CD4-positive, alpha-beta T cell treated with Interleukin-15 for 4 hours (primary cell): ENCODE data around the gene LEFTY1.

Experiments
- DNase-seq: peaks from one replicate; pipeline ENCODE4 v3.0.0-alpha.2; 2020; ENCODE audit warnings: low spot score

LEFTY1 gene

DNA sequence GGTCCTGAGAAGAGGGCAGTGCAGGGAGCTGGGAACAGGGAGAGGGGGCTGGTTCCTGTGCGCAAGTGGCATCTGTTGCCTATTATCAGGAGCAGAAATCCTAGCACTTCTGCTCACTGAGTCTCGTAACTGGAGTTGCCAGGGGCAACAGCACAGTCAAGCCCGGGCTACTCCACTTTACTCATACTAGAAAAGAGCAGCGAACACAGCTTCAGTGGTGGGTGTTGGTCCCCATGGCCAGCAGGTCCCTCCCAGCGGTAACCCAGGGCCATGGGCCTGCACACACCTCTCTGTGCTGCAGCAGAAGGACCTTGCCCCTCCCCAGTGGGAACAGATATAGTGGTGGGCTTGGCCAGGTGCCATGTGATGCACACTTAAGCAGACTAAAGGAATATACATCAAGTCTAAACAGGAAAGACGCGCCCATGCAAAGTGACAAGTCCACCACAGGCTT is 26.6 kb upstream of the LEFTY1 start:
- DNase-seq = no peak

DNA sequence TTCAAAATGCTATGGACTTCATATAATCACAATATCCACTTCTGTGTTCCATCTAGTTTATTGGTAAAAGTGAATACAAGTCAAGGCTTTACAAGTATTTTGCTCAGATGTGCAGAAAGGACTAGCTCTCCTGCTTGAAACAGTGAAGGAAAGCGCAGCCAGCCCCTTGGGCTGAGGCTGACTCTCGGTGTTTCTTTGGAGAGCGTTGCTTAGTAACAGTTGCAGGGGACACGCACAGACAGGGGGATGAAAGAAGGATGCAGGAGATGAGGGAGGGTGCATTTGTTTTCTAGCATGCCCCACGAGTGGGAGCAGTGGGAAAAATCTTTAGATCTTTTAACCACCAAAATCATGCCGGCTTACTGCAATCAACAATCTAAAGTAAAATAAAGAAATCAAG is 26.0 kb upstream of the LEFTY1 start:
- DNase-seq = no peak

DNA sequence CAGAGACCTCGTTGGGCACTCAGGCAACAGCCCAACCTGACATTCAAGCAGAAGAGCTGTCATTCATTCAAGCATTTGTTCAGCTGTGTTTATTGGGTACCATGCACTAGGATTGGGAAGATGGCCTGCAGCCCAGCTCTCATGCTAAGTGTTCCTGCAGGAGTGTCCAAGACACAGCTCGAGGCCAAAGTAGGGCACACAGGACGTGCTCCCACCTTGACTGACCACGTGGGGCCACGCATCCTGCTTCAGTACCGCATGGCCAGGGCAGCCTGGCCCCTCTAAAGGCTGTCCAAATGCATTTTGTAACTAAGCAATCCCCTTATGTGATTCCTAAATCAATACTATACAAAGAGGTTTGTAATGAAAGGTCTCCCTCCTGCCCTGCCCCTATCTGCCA is 25.4 kb upstream of the LEFTY1 start:
- no peak for DNase-seq

DNA sequence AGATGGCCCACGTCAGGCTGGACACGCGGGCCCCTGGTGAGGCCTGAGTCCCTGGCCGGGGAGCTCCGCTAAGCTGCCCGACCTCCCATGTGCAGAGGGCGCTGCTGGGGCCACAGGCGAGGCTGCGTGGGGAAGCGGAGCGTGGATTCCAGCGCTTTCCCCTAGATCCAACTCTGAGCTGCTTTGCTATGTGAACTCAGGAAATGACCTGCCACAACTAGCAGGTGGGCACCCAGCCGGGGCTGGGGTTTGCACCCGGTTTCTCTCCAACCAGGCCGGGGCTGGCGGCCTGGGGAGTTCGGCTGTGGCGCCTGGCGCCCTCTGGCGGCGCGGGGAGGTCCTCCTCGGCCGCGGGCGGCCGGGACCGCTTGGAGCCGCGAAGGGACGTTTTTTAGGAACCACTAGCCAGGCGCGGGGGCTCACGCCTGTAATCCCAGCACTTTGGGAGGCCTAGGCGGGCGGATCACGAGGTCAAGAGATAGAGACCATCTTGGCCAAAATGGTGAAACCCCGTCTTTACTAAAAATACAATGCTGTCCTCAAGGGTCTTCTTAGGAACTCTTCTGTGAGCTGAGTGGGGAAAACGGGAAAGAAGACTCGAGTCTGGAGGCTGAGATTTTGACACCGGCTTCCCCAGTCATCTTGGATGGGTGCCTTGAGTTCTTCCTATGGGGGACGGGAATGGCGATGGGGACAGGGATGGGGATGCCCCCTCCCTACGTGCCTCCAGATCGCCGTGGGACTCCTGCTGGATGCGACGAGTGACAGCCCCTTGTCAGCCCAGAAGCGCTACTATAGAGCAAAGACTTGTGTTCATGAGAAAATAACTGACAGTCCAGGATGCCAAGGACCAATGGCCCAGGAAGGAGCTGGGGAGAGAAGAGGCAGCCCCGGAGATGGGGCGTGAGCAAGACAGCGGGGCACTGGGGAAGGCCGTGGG is 22.5 kb upstream of the LEFTY1 start:
- peak; percentile 67 for DNase-seq

DNA sequence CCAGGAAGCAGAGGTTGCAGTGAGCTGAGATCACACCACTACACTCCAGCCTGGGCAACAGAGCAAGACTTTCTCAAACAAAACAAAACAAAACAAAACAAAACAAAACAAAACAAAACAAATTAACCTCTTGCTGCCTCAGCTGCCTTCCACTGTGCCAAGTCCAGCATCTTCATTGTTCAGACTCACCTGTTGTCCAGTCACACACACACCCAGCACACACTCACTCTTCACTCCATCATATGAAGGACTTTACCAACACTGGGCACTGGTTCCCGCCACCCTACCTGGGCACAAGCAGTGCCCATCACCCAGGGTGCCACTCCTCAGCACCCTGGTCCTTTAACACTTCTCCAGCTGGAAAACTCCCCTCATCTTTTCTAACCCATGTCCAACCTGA is 20.5 kb upstream of the LEFTY1 start:
- no peak for DNase-seq

DNA sequence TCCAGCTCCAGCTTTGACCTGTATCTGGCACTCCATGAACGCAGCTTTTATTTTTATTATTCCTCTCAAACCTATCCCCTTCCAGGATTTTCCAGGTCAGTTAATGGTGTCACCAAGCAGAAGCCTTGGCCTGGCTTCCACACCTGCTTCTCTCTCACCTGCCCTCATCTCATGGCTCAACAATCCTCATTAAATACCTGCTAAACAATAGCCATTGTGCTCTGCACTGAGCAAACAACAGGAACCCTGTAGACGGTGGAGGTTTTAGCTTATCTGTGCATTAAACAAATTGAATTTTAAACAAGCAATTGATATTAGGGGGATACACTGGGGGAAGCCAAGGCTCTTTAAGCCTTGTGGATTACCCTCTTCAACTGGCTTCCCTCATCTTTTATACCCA is 19.8 kb upstream of the LEFTY1 start:
- no peak for DNase-seq

DNA sequence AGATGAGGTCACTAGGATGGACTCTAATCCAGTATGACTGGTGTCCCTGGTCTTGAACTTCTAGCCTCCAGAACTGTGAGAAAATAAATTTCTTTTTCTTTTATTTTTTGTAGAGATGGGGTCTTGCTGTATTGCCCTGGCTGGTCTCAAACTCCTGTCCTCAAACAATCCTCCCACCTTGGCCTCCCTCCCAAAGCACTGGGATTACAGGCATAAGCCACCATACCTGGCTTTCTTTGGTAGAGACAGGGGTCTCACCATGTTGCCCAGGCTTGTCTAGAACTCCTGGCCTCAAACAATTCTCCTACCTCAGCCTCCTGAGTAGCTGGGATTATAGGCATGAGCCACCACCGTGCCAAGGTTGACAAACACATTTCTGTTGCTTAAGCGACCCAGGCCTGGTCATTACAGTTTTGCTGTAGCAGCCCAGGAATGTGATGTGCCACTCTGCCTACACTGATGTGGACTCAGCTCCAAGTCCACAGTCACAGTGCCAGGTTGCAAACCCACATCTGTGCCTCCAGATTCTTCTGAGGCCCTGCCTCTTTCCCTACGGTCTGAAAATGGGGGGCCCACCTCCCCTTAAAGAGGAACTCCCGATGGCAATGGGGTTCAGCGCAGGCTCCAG is 19.2 kb upstream of the LEFTY1 start:
- no peak for DNase-seq

DNA sequence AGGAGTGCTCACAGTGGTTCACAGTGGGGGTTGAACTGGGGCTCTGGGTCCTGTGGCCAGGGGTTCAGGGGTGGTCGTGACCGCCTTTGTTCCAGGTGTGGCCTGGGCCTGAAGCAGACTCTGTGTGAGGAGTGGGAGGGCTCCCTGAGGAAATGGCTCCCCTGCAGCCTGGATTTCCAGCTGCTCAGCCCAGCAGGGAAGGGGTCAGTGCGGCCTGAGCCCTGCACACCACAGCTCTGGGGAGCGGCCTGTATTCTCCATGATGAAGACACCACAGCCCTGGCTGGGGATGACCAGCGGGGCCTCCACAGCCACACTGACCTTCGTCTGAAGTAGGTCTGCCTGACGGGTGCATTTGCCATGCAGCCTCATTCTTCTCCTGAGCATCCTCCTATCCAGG is 18.4 kb upstream of the LEFTY1 start:
- no peak for DNase-seq

DNA sequence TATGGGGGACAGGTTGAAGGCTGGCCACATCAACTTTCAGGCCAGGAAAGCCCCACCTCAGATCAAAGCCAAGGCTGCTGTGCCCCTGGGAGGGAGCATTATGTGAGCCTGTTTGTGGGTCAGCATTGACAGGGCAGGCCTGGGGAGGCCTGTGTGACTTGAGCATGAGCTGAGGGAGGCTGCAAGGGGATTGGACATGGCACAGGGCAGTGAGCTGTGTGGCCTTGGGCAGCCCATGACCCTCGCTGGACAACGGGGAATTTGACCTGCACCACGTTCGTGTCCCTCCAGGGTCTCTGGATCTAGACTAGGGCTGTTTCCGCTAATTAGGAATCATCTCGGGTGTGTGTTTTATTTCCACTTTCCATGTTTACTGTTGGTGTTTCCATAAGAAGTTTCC is 17.5 kb upstream of the LEFTY1 start:
- DNase-seq = no peak

DNA sequence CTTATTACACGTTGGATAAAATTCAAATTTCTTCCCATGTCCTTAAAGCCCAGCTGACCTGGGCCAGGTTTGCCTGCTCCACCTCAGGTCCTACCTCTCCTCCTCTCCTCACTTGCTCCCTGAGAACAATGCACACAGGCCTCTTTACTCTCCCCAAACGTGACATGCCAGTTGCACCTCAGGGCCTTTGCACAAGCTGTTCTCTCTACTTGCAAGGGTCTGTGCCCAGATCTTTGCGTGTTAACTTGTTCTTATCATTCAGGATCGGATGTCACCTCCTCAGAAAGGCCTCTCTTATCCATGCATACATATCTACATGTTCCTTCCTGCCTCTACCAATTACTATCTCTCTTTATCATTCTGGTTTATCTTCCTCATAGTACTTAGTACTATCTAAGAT is 14.7 kb upstream of the LEFTY1 start:
- DNase-seq = no peak

DNA sequence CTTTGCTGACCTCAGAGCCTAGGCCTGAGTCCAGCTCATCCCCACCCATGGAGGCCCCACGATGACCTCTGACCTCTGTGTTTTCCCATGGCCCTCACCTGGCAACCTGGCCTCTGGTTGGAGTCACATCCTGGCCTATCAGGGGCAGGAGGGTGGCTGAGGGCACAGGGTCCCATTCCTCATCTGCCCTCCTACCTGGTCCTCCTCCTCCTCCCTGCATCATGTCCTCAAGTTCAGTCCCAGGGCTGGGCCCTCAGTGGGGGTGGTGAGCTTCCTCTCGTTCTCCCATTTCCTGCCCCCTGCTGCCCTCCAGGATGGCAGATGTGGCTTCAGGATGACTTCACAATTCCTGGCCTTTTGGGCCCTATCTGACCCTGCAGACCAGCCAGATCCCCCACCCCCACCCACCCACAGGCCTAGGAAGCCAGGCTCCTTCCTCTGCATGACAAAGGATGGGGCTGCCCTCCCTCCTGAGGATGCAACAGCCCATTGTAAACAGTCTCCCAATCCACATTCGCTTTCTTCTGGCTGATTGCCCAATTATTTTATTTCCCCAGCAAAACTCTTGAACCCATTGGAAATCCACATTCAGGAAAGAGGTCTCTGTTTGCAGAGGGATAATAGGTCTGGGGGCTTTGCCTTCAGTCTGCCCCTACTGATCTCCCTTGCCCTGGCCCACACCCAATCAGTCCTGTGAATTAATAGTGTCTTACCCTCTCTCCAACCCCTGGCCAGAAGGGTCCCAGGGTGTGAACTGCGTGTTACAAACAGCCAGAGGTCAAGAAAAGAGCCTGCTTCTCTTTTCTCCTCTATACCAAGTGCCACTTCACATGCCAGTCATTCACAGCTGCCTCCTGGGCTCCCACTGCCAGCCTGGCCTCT is 10.3 kb upstream of the LEFTY1 start:
- DNase-seq = no peak

DNA sequence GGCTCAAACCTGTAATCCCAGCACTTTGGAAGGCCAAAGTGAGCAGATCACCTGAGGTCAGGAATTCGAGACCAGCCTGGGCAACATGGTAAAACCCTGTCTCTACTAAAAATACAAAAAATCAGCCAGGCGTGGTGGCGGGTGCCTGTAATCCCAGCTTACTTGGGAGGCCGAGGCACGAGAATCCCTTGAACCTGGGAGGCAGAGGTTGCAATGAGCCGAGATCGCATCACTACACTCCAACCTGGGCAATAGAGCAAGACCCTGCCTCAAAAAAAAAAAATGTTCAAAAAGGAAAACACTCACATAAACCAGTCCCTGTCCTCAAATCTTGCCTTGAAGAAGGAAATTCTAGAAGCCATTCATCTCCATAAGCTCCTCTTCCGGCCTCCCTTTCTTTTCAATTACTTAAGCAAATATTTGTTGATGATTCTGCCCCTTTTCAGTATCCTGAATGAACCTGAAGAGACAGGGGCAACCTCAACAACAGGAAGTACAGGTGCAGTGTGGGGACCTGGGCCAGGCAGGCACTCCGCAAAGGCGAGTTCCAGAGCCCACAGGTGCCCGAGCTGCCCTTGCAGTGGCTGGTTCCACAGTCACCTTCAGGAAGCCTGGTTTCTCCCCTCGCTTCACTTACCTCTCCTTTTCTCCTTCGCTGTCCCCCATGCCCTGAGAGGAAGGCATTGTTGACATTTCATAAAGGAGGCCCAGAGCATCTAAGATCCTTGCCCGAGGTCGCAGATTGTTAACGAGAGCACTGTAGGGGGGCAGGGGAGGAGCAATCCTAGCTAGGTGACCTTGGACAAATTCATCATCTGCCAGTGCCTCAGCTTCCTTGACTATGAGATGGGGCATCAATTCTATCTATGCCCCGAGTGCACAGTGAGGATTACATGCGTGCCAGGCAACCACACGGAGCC is 8.9 kb upstream of the LEFTY1 start:
- peak; percentile 27 for DNase-seq

DNA sequence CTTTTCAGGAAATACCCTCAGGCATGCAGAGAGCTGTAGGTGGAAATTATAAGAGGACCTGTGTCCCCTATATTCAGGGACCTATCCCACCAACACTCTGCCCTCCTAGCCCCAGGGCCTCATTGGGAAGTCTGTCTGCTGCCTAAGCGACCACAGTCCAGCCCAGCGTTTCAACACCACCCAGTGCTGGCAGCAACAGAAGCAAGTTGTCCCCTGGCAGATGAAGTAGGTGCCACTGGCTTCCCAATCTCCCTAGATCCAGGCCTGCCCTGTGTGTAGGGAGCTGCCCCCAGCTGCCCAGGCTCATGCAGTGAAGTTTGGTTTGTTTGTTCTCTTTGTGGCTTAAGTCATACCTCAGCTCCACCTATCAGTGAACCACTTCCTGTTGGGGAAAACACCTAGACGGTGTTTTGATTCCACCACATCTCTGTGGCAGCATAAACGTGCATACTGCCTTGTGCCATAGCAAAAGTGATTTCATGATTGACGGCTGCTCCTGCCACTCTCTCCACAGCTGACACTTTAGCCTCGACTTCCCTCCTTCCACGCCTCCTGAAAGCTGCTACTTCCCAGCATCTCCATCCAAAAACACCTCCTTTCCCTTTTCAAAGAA is 8.1 kb upstream of the LEFTY1 start:
- peak; percentile 87 for DNase-seq

DNA sequence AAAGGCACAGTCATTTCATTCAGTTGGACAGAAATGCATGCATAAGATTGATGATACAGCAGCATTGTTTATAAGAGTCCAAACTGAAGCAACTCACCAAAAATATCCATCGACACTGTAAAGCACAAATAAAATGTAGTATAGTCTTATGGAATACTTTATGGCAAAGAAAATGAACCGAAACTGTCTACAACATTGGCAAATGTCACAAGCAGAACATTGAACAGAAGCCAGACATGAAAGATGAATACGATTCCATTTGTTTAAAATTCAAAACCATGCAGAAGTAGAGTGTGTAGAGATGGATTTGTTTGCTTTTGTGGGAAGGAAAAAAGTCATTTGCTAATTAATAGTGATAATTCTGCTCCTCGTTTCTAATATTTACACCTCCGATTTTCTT is 7.5 kb upstream of the LEFTY1 start:
- no peak for DNase-seq

DNA sequence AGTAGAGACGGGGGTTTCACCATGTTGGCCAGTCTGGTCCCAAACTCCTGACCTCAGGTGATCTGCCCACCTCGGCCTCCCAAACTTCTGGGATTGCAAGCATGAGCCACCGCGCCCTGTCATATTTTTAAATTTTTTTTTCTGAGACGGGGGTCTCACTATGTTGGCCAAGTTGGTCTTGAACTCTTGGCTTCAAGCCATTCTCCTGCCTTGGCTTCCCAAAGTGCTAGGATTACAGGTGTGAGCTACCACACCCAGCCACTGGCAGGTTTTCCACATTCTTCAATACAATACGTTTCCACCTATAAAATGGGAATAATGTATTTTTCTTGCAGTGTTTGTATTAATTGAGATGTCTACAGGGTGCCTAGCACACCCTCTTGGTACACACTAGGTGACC is 3.4 kb upstream of the LEFTY1 start:
- no peak for DNase-seq

DNA sequence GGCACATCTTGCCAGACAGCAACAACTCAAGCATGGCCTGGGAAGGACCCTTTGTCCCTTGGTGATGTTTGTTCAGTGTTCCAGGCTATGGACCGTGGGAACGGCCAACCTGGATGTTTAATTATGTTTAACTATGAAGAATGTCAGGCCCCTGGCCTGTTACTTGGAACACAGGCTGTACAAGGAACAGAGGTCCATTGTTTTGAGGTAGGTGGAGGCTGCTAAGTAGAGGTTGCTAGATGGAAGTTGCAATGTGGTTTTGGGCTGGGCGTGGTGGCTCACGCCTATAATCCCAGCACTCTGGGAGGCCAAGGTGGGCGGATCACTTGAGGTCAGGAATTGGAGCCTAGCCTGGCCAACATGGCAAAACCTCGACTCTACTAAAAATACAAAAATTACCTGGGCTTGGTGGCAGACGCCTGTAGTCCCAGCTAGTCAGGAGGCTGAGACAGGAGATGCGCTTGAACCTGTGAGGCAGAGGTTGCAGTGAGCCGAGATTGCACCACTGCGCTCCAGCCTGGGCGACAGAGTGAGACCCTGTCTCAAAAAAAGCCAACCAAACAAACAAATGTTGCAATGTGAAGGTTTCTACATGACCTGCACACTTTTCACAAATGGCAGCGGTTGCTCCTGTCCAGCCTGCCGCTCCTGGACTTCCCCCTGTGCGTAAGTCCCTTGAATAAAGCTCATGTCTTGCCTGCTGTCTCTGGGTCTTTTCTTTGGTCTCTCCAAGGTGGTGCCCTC is 2.5 kb upstream of the LEFTY1 start:
- no peak for DNase-seq

DNA sequence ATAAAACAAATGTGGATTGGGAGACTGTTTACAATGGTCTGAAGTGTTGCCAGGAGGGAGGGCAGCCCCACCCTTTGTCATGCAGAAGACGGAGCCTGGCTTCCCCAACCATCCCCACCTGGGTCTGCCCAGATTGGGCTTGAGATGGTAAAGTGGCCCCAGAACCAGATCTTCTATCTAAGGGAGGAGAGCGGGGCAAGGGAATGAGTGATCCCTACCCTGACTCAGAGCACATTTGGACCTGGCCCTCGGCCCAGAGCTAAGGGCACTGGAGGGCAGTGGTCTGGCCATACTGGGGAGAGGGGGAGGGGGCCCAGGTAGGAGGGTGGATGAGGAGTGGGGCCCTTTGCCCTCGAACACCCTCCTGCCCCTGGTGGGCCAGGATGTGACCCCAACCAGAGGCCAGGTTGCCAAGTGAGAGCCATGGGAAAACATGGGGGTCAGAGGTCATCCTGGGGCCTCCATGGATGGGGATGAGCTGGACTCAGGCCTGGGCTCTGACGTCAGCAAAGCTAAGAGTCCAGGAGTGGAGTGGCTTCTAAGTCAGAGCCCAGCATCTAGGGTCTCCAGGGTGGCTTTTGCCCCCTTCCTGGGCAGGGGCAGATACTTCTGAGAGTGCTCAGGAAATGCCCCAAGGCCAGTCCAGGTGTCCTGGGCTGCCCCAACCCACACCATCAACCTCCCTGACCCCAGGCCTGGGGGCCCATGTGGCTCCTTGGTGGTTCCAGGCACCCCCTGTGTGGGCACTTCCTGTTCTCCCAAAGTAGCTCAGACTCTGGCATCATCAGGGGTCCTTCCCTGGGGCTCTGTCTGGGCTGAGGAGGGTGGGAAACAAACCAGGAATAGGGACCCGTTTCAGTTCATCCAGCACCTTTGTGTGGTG is 1.6 kb upstream of the LEFTY1 start:
- no peak for DNase-seq

DNA sequence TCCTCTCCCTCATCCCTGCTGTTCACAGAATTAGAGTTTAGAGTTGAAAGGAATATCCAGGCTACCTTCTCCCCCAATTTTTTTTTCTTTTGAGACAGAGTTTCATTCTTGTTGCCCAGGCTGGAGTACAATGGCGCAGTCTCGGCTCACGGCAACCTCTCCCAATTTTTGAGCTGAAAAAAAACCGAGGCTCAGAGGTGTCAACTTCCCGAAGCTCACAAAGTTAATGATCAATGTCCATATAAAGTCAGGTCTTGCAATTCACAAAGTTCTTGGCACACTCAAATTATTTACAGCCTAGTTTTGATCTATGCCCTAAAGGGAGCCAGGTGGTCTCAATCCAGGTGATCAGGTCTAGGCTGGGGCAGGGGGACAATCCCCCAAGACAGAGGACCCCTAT is 797 bp upstream of the LEFTY1 start:
- no peak for DNase-seq

DNA sequence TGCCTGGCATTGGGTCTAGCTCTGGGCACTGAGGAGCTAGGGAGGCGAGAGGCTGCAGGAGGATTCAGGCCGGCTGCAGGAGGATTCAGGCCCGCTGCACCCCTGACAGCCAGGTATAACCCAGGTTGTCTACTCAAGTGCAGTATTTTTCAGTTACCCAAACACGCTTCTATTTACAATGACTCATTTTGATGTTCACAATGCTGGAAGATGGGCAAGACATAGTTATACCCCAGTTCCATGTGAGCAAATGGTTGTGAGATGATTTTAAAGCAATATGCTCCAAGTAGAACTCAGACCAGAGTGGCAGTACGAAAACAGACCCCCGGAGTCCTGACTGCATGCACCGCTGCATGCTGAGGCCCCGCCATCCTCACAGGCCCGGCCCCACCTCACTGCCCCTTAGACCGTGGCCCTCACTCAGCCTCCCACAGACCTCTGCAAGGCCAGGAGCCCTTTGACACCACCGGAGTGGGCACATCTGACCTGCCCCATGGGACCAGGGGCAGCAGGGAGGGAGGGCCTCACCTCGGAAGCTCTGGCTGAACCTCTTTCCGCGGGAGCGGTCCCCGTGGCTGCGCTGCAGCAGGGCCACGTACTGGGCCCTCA is 553 bp downstream of the LEFTY1 start:
- no peak for DNase-seq
